ENCODE results near the gene EPN3.

- TF ChIP-seq, protein P1, sequence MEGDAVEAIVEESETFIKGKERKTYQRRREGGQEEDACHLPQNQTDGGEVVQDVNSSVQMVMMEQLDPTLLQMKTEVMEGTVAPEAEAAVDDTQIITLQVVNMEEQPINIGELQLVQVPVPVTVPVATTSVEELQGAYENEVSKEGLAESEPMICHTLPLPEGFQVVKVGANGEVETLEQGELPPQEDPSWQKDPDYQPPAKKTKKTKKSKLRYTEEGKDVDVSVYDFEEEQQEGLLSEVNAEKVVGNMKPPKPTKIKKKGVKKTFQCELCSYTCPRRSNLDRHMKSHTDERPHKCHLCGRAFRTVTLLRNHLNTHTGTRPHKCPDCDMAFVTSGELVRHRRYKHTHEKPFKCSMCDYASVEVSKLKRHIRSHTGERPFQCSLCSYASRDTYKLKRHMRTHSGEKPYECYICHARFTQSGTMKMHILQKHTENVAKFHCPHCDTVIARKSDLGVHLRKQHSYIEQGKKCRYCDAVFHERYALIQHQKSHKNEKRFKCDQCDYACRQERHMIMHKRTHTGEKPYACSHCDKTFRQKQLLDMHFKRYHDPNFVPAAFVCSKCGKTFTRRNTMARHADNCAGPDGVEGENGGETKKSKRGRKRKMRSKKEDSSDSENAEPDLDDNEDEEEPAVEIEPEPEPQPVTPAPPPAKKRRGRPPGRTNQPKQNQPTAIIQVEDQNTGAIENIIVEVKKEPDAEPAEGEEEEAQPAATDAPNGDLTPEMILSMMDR (IDR thresholded peaks at IDR 0.05), result no peak
- no peak for TF ChIP-seq EZH2 (IDR thresholded peaks at IDR 0.05; ENCODE audit: borderline replicate concordance, insufficient read depth, low read depth, low read length, poor library complexity, severe bottlenecking)
These were observed 32.8 kb upstream of the EPN3 start for GRCh38 chr17:50499721-50500120.

Measured in B cell (primary cell).